Measurements from ENCODE around the gene VSIG10L. TPM values are rescaled to one million over a fixed set of nuclear protein-coding genes. Genes with fewer than 3 reads are reported as not detected.

The VSIG10L gene
- total RNA-seq, 1 donor from 2014 or later: 4.2 TPM

DNA sequence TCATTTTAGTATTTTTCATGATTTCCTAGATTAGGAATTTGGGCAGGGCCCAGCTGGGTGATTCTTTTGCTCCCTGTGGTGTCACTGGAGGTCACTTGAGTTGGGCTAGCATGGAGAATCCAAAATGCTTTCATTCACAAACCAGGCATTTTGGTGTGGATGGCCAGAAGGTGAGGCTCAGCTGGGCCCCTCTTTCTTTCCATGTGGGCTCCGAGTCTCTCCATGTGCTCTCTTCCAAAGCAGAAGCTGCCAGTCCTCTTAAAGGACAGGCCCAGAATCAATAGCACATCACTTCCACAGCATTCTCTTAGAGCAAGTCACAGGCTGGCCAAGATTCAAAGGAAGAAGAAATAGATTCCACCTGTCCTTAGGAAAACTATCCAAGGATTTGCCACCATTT is 52.3 kb downstream of the VSIG10L start:
- H3K27me3 ChIP-seq (ENCODE audit: insufficient read depth, low read length): no peaks in the 10 kb centered on the region
- peaks cover 4% of the 10 kb centered on the region for H3K27me3 Mint-ChIP-seq (ENCODE audit: low read depth, unreplicated experiment)
- peaks cover 3% of the 10 kb centered on the region for H3K9me3 Mint-ChIP-seq (ENCODE audit: unreplicated experiment)
- TF ChIP-seq EZH2 (IDR thresholded peaks at IDR 0.05; ENCODE audit: insufficient read depth, low read length): no peak
- TF ChIP-seq, protein P1, sequence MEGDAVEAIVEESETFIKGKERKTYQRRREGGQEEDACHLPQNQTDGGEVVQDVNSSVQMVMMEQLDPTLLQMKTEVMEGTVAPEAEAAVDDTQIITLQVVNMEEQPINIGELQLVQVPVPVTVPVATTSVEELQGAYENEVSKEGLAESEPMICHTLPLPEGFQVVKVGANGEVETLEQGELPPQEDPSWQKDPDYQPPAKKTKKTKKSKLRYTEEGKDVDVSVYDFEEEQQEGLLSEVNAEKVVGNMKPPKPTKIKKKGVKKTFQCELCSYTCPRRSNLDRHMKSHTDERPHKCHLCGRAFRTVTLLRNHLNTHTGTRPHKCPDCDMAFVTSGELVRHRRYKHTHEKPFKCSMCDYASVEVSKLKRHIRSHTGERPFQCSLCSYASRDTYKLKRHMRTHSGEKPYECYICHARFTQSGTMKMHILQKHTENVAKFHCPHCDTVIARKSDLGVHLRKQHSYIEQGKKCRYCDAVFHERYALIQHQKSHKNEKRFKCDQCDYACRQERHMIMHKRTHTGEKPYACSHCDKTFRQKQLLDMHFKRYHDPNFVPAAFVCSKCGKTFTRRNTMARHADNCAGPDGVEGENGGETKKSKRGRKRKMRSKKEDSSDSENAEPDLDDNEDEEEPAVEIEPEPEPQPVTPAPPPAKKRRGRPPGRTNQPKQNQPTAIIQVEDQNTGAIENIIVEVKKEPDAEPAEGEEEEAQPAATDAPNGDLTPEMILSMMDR (IDR thresholded peaks at IDR 0.05; ENCODE audit: insufficient read depth, low read depth, low read length): no peak
- DNase-seq (ENCODE audit: low read depth): no peak
- peaks cover 4% of the 10 kb centered on the region for H3K9me3 ChIP-seq (ENCODE audit: insufficient read depth, low read depth, low read length)
- H3K27ac ChIP-seq (ENCODE audit: low read depth, low read length): no peak overlapping the region
- no peak overlapping the region for H3K4me3 Mint-ChIP-seq (ENCODE audit: unreplicated experiment)
- H3K36me3 ChIP-seq (ENCODE audit: insufficient read depth, low read length): no peaks in the 10 kb centered on the region
- no peaks in the 10 kb centered on the region for H3K4me1 Mint-ChIP-seq (ENCODE audit: low read depth, unreplicated experiment)
- no peaks in the 10 kb centered on the region for H3K36me3 Mint-ChIP-seq (ENCODE audit: low read depth, unreplicated experiment)
- H2AFZ ChIP-seq (ENCODE audit: low read depth, low read length): no peak overlapping the region
- no peaks in the 10 kb centered on the region for H3K4me1 ChIP-seq (ENCODE audit: insufficient read depth, low read length)
- H3K27ac Mint-ChIP-seq (ENCODE audit: unreplicated experiment): no peak overlapping the region
- no peak overlapping the region for H3K4me3 ChIP-seq (ENCODE audit: insufficient read depth, low read depth, low read length)
- H4K20me1 ChIP-seq (ENCODE audit: insufficient read depth, low read length): no peaks in the 10 kb centered on the region
- no peak overlapping the region for H3K4me2 ChIP-seq (ENCODE audit: low read length)
- no peak overlapping the region for H3K9ac ChIP-seq (ENCODE audit: low read length)
- no peaks in the 10 kb centered on the region for H3K79me2 ChIP-seq (ENCODE audit: insufficient read depth, low read length)
- FAIRE-seq: no peak

DNA sequence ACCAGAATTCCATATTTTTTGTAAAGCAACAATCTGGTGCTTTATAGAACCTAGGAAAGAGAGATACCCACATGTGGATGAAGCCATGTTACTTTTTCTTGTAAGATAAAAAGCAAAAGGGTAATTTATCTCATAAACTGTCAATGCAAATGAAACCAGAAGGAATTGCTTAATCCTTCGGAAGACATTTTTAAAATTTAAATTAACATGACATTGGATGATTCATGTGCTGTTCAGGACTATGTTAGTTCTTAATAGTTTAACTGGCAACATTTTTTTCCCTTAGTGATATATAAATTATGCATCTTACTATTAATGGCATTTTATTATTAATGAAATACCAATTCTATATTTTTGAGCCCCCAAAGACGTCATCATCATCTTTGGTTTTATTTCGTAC is 56.3 kb downstream of the VSIG10L start:
- H3K4me3 Mint-ChIP-seq (ENCODE audit: unreplicated experiment): no peak overlapping the region
- H3K9me3 ChIP-seq (ENCODE audit: insufficient read depth, low read depth, low read length): no peaks in the 10 kb centered on the region
- H3K27ac ChIP-seq (ENCODE audit: low read depth, low read length): no peak overlapping the region
- H3K27me3 ChIP-seq (ENCODE audit: insufficient read depth, low read length): no peaks in the 10 kb centered on the region
- no peaks in the 10 kb centered on the region for H3K4me1 ChIP-seq (ENCODE audit: insufficient read depth, low read length)
- H4K20me1 ChIP-seq (ENCODE audit: insufficient read depth, low read length): no peaks in the 10 kb centered on the region
- peaks cover 11% of the 10 kb centered on the region for H3K27me3 Mint-ChIP-seq (ENCODE audit: low read depth, unreplicated experiment)
- H3K9ac ChIP-seq (ENCODE audit: low read length): no peak overlapping the region
- no peaks in the 10 kb centered on the region for H3K79me2 ChIP-seq (ENCODE audit: insufficient read depth, low read length)
- H3K4me1 Mint-ChIP-seq (ENCODE audit: low read depth, unreplicated experiment): no peaks in the 10 kb centered on the region
- H3K36me3 Mint-ChIP-seq (ENCODE audit: low read depth, unreplicated experiment): no peaks in the 10 kb centered on the region
- H3K9me3 Mint-ChIP-seq (ENCODE audit: unreplicated experiment): no peaks in the 10 kb centered on the region
- no peak overlapping the region for H2AFZ ChIP-seq (ENCODE audit: low read depth, low read length)
- no peak overlapping the region for H3K4me2 ChIP-seq (ENCODE audit: low read length)
- TF ChIP-seq EZH2 (IDR thresholded peaks at IDR 0.05; ENCODE audit: insufficient read depth, low read length): no peak
- TF ChIP-seq, protein P1 (IDR thresholded peaks at IDR 0.05; ENCODE audit: insufficient read depth, low read depth, low read length): no peak
- no peak overlapping the region for H3K27ac Mint-ChIP-seq (ENCODE audit: unreplicated experiment)
- no peak overlapping the region for H3K4me3 ChIP-seq (ENCODE audit: insufficient read depth, low read depth, low read length)
- no peak for DNase-seq (ENCODE audit: low read depth)
- FAIRE-seq: no peak
- H3K36me3 ChIP-seq (ENCODE audit: insufficient read depth, low read length): no peaks in the 10 kb centered on the region

DNA sequence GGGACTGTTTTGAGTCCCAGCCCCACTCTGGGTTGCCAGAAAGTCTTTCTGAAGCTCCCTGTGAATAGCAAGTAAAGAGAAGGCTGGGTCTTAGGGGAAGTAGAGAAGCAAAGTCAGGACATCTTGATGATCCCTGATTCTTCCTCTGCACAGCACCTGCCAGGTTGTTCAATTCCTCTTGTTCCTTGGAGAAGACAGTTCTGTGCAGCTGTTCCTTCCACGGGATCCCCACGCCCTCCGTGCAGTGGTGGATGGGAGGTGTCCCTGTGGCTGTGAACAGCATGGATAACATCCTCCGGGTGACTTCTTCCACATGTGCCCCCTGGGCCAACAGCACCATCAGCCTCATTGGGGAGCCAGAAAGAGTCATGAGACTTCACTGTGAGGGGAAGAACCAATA is 59.6 kb downstream of the VSIG10L start:
- DNase-seq (ENCODE audit: low read depth) (no peak), FAIRE-seq (no peak)
- Histone ChIP-seq H3K4me1 (ENCODE audit: insufficient read depth, low read length) (no peaks in the 10 kb centered on the region), H3K9ac (ENCODE audit: low read length) (no peak overlapping the region), H3K4me2 (ENCODE audit: low read length) (no peak overlapping the region), H3K36me3 (ENCODE audit: insufficient read depth, low read length) (no peaks in the 10 kb centered on the region), H3K4me3 (ENCODE audit: insufficient read depth, low read depth, low read length) (no peak overlapping the region), H3K9me3 (ENCODE audit: insufficient read depth, low read depth, low read length) (no peaks in the 10 kb centered on the region), H4K20me1 (ENCODE audit: insufficient read depth, low read length) (no peaks in the 10 kb centered on the region), H3K79me2 (ENCODE audit: insufficient read depth, low read length) (no peaks in the 10 kb centered on the region), H2AFZ (ENCODE audit: low read depth, low read length) (no peak overlapping the region), H3K27ac (ENCODE audit: low read depth, low read length) (no peak overlapping the region), H3K27me3 (ENCODE audit: insufficient read depth, low read length) (no peaks in the 10 kb centered on the region)
- TF ChIP-seq, protein P1 (IDR thresholded peaks at IDR 0.05; ENCODE audit: insufficient read depth, low read depth, low read length): no peak
- TF ChIP-seq EZH2 (IDR thresholded peaks at IDR 0.05; ENCODE audit: insufficient read depth, low read length): no peak
- Mint-ChIP-seq H3K9me3 (ENCODE audit: unreplicated experiment) (no peaks in the 10 kb centered on the region), H3K27ac (ENCODE audit: unreplicated experiment) (no peak overlapping the region), H3K27me3 (ENCODE audit: low read depth, unreplicated experiment) (peaks cover 20% of the 10 kb centered on the region), H3K36me3 (ENCODE audit: low read depth, unreplicated experiment) (no peaks in the 10 kb centered on the region), H3K4me1 (ENCODE audit: low read depth, unreplicated experiment) (no peaks in the 10 kb centered on the region), H3K4me3 (ENCODE audit: unreplicated experiment) (no peak overlapping the region)

Other genes starting within 250 kb of the VSIG10L start
- 6.4 and 7.4 TPM in 2 replicates for gene CTU1, start 233.7 kb downstream of the VSIG10L start, total RNA-seq
- not detected in 2 replicates for gene SIGLEC9, start 217.2 kb downstream of the VSIG10L start, total RNA-seq
- not detected in 2 replicates for gene SIGLEC7, start 199.8 kb downstream of the VSIG10L start, total RNA-seq
- not detected in 2 replicates for gene CD33, start 117.1 kb downstream of the VSIG10L start, total RNA-seq
- not detected in 2 replicates for gene SIGLECL1, start 91.1 kb downstream of the VSIG10L start, total RNA-seq
- gene IGLON5, start 30.5 kb downstream of the VSIG10L start, total RNA-seq: 5.4 and 6.6 TPM in 2 replicates
- 64.3 and 72.5 TPM in 2 replicates for gene ETFB, start 24.2 kb upstream of the VSIG10L start, total RNA-seq
- gene CLDND2, start 26.9 kb upstream of the VSIG10L start, total RNA-seq: 0.84 and 1.4 TPM in 2 replicates
- gene NKG7, start 30.5 kb upstream of the VSIG10L start, total RNA-seq: not detected in 2 replicates
- gene LIM2, start 45.8 kb upstream of the VSIG10L start, total RNA-seq: not detected in 2 replicates
- gene C19orf84, start 48.5 kb upstream of the VSIG10L start, total RNA-seq: not detected in 2 replicates
- gene SIGLEC10, start 75.5 kb upstream of the VSIG10L start, total RNA-seq: not detected in 2 replicates
- not detected in 2 replicates for gene SIGLEC8, start 116.3 kb upstream of the VSIG10L start, total RNA-seq
- not detected in 2 replicates for gene CEACAM18, start 136.4 kb upstream of the VSIG10L start, total RNA-seq
- not detected in 2 replicates for gene SIGLEC12, start 159.7 kb upstream of the VSIG10L start, total RNA-seq
- not detected in 2 replicates for gene SIGLEC6, start 189.5 kb upstream of the VSIG10L start, total RNA-seq
- gene ZNF175, start 229.1 kb upstream of the VSIG10L start, total RNA-seq: 14.3 and 15.1 TPM in 2 replicates

Data from astrocyte (in vitro differentiated cells and primary cell).